ENCODE measurements around the gene PPP2R1B.
"Not testable (repeated sequence)": the region's sequence is repeated elsewhere in the genome, so short reads cannot be mapped to it uniquely, and the experiment has no call there.

The PPP2R1B gene

GRCh38 chr11:111765984-111766833 lies at the start of gene PPP2R1B:
Gene PPP2R1B (minus strand): TSS chr11:111766389. CDS start chr11:111766361, 28 bp downstream.
- DNase-seq (ENCODE audit: low read depth): peak; percentile 51

GRCh38 chr11:111815489-111815888 lies 49.3 kb upstream of the PPP2R1B start:
- DNase-seq (ENCODE audit: low read depth): no peak

GRCh38 chr11:111814557-111815320 lies 48.5 kb upstream of the PPP2R1B start:
- DNase-seq (ENCODE audit: low read depth): no peak

GRCh38 chr11:111814106-111814505 lies 47.9 kb upstream of the PPP2R1B start:
- DNase-seq (ENCODE audit: low read depth): no peak

GRCh38 chr11:111812211-111812610 lies 46.0 kb upstream of the PPP2R1B start:
- DNase-seq (ENCODE audit: low read depth): no peak

- no peak for DNase-seq (ENCODE audit: low read depth)
Observed at GRCh38 chr11:111811445-111811844, 45.3 kb upstream of the PPP2R1B start.

GRCh38 chr11:111808834-111809233 lies 42.6 kb upstream of the PPP2R1B start:
- no peak for DNase-seq (ENCODE audit: low read depth)

GRCh38 chr11:111808063-111808588 lies 41.9 kb upstream of the PPP2R1B start:
- DNase-seq (ENCODE audit: low read depth): no peak

GRCh38 chr11:111807076-111807475 lies 40.9 kb upstream of the PPP2R1B start:
- no peak for DNase-seq (ENCODE audit: low read depth)

GRCh38 chr11:111801135-111801534 lies 34.9 kb upstream of the PPP2R1B start:
- DNase-seq (ENCODE audit: low read depth): no peak

GRCh38 chr11:111798279-111798678 lies 32.1 kb upstream of the PPP2R1B start:
- no peak for DNase-seq (ENCODE audit: low read depth)

GRCh38 chr11:111797145-111797581 lies 31.0 kb upstream of the PPP2R1B start:
- DNase-seq (ENCODE audit: low read depth): no peak

- no peak for DNase-seq (ENCODE audit: low read depth)
Observed at GRCh38 chr11:111796696-111797095, 30.5 kb upstream of the PPP2R1B start.

- DNase-seq (ENCODE audit: low read depth): no peak
Observed at GRCh38 chr11:111795334-111795985, 29.3 kb upstream of the PPP2R1B start.

- no peak for DNase-seq (ENCODE audit: low read depth)
Observed at GRCh38 chr11:111793863-111794262, 27.7 kb upstream of the PPP2R1B start.

GRCh38 chr11:111792955-111793500 lies 26.8 kb upstream of the PPP2R1B start:
- no peak for DNase-seq (ENCODE audit: low read depth)

GRCh38 chr11:111792314-111792713 lies 26.1 kb upstream of the PPP2R1B start:
- DNase-seq (ENCODE audit: low read depth): no peak

- DNase-seq (ENCODE audit: low read depth): no peak
Observed at GRCh38 chr11:111788464-111788863, 22.3 kb upstream of the PPP2R1B start.

- no peak for DNase-seq (ENCODE audit: low read depth)
Observed at GRCh38 chr11:111788051-111788450, 21.9 kb upstream of the PPP2R1B start.

GRCh38 chr11:111785886-111786412 lies 19.8 kb upstream of the PPP2R1B start:
- DNase-seq (ENCODE audit: low read depth): no peak

- no peak for DNase-seq (ENCODE audit: low read depth)
Observed at GRCh38 chr11:111785076-111785475, 18.9 kb upstream of the PPP2R1B start.

GRCh38 chr11:111784311-111784710 lies 18.1 kb upstream of the PPP2R1B start:
- DNase-seq (ENCODE audit: low read depth): not testable (repeated sequence)

All from stimulated activated CD8-positive, alpha-beta memory T cell treated with anti-CD3 and anti-CD28 coated beads, Interleukin-12 subunit alpha, Interleukin-12 subunit beta, amount 100 ng/mL, for 4 hours (primary cell).